A673 (cell line): ENCODE measurements around the gene CGN. TPM values are rescaled to one million over a fixed set of nuclear protein-coding genes. Genes with fewer than 3 reads are reported as not detected.

Source experiments
- BruUV-seq: library from RNA; stranded (reverse); fragments of 400-500 nt; replicated peaks from 2 replicates; lab custom pipeline; 2021; lab: Mats Ljungman, UMichigan
- CTCF ChIA-PET: fragments of 300-600 bp; sonication (Branson Sonifier 250); formaldehyde crosslinking; loops from one replicate; lab custom pipeline; 2022; ENCODE audit warnings: antibody characterized with exemption; lab: Charles Lee
- POLR2A ChIA-PET: fragments of 300-600 bp; sonication (Branson Sonifier 250); formaldehyde crosslinking; loops from one replicate; lab custom pipeline; 2022; ENCODE audit warnings: antibody characterized with exemption; ENCODE audit not compliant: low non-redundant PET; lab: Charles Lee
- DNase-seq: peaks from one replicate; pipeline ENCODE4 v3.0.0-alpha.2; 2015; ENCODE audit warnings: low spot score
- H3K27ac ChIP-seq: fragments of 200-600 bp; sonication (generic); 2 replicates; pipeline ENCODE4 v1.5.1; 2016; ENCODE audit warnings: mixed run types, low read depth, mild to moderate bottlenecking, mixed read lengths, antibody characterized with exemption, low read length; ENCODE audit not compliant: poor library complexity, severe bottlenecking
- H3K27me3 ChIP-seq: fragments of 200-600 bp; sonication (generic); replicated peaks from 2 replicates; pipeline ENCODE4 v1.6.1; 2017; ENCODE audit warnings: mixed run types, low read depth, mild to moderate bottlenecking, mixed read lengths, antibody characterized with exemption, low read length; ENCODE audit not compliant: insufficient read depth, poor library complexity
- H3K36me3 ChIP-seq: fragments of 200-600 bp; sonication (generic); 2 replicates; pipeline ENCODE4 v1.6.1; 2016; ENCODE audit warnings: mixed run types, mild to moderate bottlenecking, mixed read lengths, antibody characterized with exemption, low read length; ENCODE audit not compliant: insufficient read depth, poor library complexity, severe bottlenecking
- H3K4me1 ChIP-seq: fragments of 200-600 bp; sonication (generic); 2 replicates; pipeline ENCODE4 v1.6.1; 2017; ENCODE audit warnings: mixed run types, mild to moderate bottlenecking, mixed read lengths, antibody characterized with exemption, low read length; ENCODE audit not compliant: insufficient read depth, poor library complexity, severe bottlenecking
- H3K4me3 ChIP-seq: fragments of 200-600 bp; sonication (generic); 2 replicates; pipeline ENCODE4 v1.5.1; 2016; ENCODE audit warnings: low read depth, mixed run types, mild to moderate bottlenecking, mixed read lengths, low read length; ENCODE audit not compliant: poor library complexity, severe bottlenecking
- H3K9me3 ChIP-seq: fragments of 200-600 bp; sonication (generic); 2 replicates; pipeline ENCODE4 v1.6.1; 2016; ENCODE audit warnings: mixed run types, low read depth, mild to moderate bottlenecking, mixed read lengths, antibody characterized with exemption, low read length; ENCODE audit not compliant: poor library complexity, severe bottlenecking
- CTCF ChIP-seq: fragments of 300-800, 200-600 bp; sonication (generic); conservative IDR thresholded peaks from 2 replicates; pipeline ENCODE4 v1.5.1; 2017; ENCODE audit warnings: low read depth, mild to moderate bottlenecking, antibody characterized with exemption, low read length, moderate library complexity, mixed read lengths
- EZH2 ChIP-seq: fragments of 200-600 bp; sonication (generic); IDR thresholded peaks from 2 replicates; pipeline ENCODE4 v1.6.1; 2017; ENCODE audit warnings: borderline replicate concordance, low read depth, mild to moderate bottlenecking, mixed read lengths, antibody characterized with exemption, low read length; ENCODE audit not compliant: poor library complexity, severe bottlenecking
- intact Hi-C: fragments of 100-400 bp; cut with micrococcal nuclease; formaldehyde crosslinking; loops from one replicate; pipeline ENCODE4 v1.10.0; 2022; ENCODE audit not compliant: unreplicated experiment
- total RNA-seq: library from RNA; stranded (reverse); gene quantifications from 2 replicates; pipeline ENCODE4 v1.2.3, GENCODE V29; 2021

The CGN gene
- total RNA-seq, 1 experiment from 2014 or later = 2.6 TPM

DNA sequence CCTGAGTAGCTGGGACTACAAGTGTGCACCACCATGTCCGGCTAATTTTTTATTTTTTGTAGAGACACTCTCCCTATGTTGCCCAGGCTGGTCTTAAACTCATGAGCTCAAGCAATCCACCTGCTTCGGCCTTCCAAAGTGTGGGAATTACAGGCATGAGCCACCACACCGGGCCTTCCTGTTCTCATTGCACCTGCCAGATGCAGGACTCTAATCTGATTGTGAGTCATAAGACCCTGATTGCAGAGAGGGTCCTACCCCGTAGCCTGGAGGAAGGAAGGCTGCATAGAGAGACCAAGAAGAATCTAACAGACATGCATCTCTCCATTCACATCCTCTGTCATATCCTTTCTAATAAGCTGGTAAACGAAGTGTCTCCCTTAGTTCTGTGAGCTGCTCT is 19.5 kb upstream of the CGN start:
- Histone ChIP-seq H3K36me3 (no peaks in the 10 kb centered on the region), H3K4me1 (peaks cover 19% of the 10 kb centered on the region), H3K27me3 (no peaks in the 10 kb centered on the region), H3K4me3 (no peak overlapping the region), H3K27ac (no peak overlapping the region), H3K9me3 (no peaks in the 10 kb centered on the region)
- no peak for TF ChIP-seq CTCF
- TF ChIP-seq EZH2 = no peak
- ChIA-PET POLR2A (no interaction called here), CTCF (no interaction called here)
- intact Hi-C loops = no loop called here
- DNase-seq = no peak
- BruUV-seq = no TSS peak

- Histone ChIP-seq H3K4me1 (peaks cover 19% of the 10 kb centered on the region), H3K36me3 (no peaks in the 10 kb centered on the region), H3K4me3 (no peak overlapping the region), H3K9me3 (no peaks in the 10 kb centered on the region), H3K27ac (no peak overlapping the region), H3K27me3 (no peaks in the 10 kb centered on the region)
- CTCF ChIA-PET = no interaction called here
- no TSS peak for BruUV-seq
- POLR2A ChIA-PET = no interaction called here
- intact Hi-C loops = no loop called here
- TF ChIP-seq CTCF (no peak), EZH2 (no peak)
- no peak for DNase-seq
Measured at GRCh38 chr1:151492120-151492519, 19.1 kb upstream of the CGN start.

DNA sequence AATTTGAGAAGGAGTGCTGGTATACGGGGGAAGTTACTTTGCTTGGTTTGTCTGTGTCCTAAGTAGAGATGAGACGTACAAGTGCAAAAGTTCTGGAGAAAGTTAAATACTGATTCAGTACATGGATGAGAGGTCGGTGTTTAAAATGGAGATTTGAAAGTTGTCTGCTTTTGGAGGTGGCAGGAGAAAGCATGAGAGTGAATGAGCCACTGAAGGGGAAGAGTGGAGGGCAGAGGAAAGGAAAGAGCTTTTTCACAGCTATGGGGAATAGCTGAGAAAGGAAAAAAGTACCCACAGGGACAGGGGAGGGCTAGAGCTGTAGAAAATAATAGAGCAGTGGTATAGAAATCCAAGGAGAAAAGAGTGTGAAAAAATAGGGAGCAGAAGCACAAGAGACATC is 18.1 kb upstream of the CGN start:
- ChIA-PET CTCF (no interaction called here), POLR2A (interaction anchor here (0.6 kb wide), 1 partner anchor 917 kb away, joined by 3 read pairs; no protein-coding TSS in a partner anchor)
- H3K9me3 ChIP-seq = no peaks in the 10 kb centered on the region
- H3K4me1 ChIP-seq = peaks cover 19% of the 10 kb centered on the region
- no peaks in the 10 kb centered on the region for H3K36me3 ChIP-seq
- H3K27me3 ChIP-seq = no peaks in the 10 kb centered on the region
- DNase-seq = no peak
- TF ChIP-seq CTCF (no peak), EZH2 (no peak)
- no peak overlapping the region for H3K4me3 ChIP-seq
- BruUV-seq = no TSS peak
- no peak overlapping the region for H3K27ac ChIP-seq
- intact Hi-C loops = no loop called here
